GM18868 (cell line): ENCODE measurements around the gene NUP214.

ENCODE experiments used
- ATAC-seq: cut with Tn5 transposase; IDR thresholded peaks from one replicate; pipeline ENCODE4 v1.9.1; 2021; ENCODE audit warnings: mild to moderate bottlenecking, moderate library complexity; ENCODE audit not compliant: unreplicated experiment

The NUP214 gene

DNA sequence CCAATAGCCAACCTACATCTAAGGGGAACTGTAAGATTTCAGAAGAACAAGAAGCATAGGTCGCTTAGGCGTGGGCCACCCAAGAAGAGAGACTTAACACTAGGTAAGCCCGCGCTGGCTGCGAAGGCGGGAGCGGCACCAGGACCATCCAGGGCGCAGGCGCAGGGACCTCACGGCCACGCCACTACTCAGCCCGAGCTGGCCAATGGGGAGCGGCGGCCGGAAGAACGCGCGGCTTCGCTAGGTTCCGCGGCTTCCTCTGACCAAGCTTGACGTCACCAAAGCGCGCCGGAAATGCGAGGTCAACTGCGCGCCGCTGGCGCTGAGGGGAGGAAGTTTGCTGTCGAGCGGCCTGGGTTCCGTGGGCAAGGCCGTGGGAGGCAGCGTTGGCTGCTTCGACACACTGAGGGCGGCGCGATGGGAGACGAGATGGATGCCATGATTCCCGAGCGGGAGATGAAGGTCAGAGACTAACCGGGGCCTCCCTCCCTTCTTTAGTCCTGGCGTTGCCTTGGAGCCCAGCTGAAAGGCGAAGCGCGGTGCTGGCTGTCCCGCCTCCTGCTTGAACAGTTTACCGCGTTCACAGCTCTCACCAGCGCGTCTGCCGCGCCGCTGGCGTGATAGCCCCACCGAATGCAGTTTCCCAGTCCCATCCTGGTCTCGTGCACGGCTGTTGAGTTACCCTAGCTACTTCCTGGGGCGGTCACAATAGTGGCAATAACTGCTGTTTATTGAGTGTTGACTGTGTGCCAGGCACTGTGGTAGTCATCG is at the start of gene NUP214:
Gene NUP214 (plus strand): TSS at position 299 of the 771 bp plus-strand sequence. CDS start 119 bp downstream, at position 418.
- peak; percentile 96 for ATAC-seq

GRCh38 chr9:131076347-131077195 is 48.8 kb upstream of the NUP214 start:
- ATAC-seq, result no peak

- no peak for ATAC-seq
Measured at GRCh38 chr9:131078427-131079366, 46.7 kb upstream of the NUP214 start.

GRCh38 chr9:131080589-131080988 is 44.8 kb upstream of the NUP214 start:
- no peak for ATAC-seq

GRCh38 chr9:131081868-131082267 is 43.5 kb upstream of the NUP214 start:
- ATAC-seq, result no peak

- no peak for ATAC-seq
Measured at GRCh38 chr9:131082774-131083512, 42.4 kb upstream of the NUP214 start.

DNA sequence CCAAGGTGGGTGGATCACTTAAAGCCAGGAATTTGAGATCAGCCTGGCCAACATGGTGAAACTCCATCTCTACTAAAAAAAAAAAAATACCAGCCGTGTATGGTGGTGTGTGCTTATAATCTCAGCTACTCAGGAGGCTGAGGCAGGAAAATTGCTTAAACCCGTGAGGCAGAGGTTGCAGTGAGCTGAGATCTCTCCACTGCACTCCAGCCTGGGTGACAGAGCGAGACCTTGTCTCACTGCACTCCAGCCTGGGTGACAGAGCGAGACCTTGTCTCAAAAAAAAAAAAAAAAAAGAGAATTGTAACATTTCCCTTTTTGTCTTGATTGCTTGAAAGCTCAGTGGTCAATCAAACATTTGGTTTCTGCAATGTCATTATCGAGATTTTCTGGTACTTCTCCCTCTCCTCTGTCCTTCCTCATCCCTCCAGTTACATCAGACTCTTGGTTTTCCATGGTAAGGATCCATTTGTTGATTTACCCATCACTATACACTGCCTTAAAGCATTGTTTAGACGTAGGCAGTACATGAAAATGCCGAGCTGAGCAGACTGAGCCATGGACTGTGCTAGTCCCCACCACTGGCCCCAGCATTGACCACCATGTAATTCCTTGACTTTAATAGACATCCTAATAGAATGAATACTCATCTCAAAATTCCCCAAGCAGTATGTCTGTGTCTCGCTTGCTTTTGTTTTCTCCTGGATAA is 40.6 kb upstream of the NUP214 start:
- no peak for ATAC-seq

- ATAC-seq, result no peak
Measured at GRCh38 chr9:131085370-131086122, 39.8 kb upstream of the NUP214 start.

- ATAC-seq, result no peak
Measured at GRCh38 chr9:131087354-131087893, 38.0 kb upstream of the NUP214 start.

GRCh38 chr9:131090025-131090787 is 35.2 kb upstream of the NUP214 start:
- no peak for ATAC-seq

DNA sequence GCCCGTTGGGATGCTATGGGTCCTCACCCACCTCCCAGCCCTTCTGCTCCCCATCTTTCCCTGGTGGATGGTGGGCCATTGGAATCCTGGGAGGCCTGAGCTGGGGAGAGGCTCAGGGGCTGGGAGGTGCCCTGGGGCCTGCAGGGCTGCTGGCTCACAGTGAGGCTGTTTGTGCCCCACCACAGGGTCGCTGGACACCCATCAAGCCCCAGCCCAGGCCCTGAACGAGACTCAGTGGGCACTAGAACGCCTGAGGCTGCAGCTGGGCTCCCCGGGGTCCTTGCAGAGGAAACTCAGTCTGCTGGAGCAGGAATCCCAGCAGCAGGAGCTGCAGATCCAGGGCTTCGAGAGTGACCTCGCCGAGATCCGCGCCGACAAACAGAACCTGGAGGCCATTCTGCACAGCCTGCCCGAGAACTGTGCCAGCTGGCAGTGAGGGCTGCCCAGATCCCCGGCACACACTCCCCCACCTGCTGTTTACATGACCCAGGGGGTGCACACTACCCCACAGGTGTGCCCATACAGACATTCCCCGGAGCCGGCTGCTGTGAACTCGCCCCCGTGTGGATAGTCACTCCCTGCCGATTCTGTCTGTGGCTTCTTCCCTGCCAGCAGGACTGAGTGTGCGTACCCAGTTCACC is 33.9 kb upstream of the NUP214 start:
- no peak for ATAC-seq

- ATAC-seq, result no peak
Measured at GRCh38 chr9:131092030-131092429, 33.4 kb upstream of the NUP214 start.

DNA sequence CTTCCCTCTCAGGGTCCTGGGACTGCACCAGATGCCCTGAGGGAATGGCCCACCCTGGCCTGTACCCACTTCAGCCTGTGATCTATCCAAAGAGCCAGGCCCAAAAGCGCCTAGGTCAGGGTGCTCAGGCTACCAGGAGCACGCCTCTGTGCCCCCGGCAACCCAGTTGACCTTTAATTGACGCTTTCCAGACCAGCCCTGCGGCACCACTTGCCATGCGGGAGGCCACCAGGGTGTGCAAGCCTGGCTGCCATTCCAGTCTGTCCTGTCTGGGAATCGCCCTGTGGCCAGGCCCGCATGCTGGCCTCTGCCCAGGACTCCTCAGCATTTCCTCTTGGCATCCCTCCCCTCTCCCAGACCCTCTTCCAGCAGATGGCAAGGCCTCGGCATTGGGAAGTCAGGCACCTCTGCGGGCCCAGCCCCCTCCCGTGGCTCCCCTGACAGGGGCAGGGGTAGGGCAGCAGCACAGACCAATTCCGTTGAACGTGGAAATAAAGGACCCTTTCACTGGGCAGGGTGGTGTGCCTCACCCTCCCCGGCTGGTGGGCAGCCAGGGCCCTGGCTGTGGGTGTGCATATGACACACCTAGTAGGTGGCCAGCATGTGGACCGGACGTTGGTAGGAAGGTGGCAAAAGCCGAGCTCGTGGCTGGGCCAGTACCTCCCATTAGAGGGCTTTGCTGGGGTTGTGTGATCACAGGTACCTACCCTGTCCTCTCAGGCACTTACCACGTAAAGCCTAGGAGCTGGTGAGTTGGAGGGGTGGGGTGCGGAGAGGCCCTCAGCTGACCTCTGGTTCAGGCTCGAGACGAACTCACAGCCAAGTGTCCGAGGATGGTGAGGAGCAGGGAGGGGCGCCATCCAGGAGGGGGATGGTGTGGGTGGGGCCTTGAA is 32.6 kb upstream of the NUP214 start:
- no peak for ATAC-seq

GRCh38 chr9:131094015-131094414 is 31.4 kb upstream of the NUP214 start:
- no peak for ATAC-seq

- no peak for ATAC-seq
Measured at GRCh38 chr9:131094622-131095021, 30.8 kb upstream of the NUP214 start.

GRCh38 chr9:131095666-131096268 is 29.6 kb upstream of the NUP214 start:
- no peak for ATAC-seq
